Tibial nerve (tissue), 4 donors: ENCODE data around the gene TRABD2A. TPM values are rescaled to one million over a fixed set of nuclear protein-coding genes. Genes with fewer than 3 reads are reported as not detected.

Experiments used
- DNase-seq, 2 donors: peaks; one replicate each; pipeline ENCODE4 v3.0.0-alpha.2; 2019; ENCODE audit warnings: low spot score in 2 of 2
- H3K27ac ChIP-seq, 4 donors: fragments of 200-600 bp; sonication (generic) in 3 of 4; one replicate each; pipeline ENCODE4 v1.5.1; 2017 to 2019; ENCODE audit warnings: mild to moderate bottlenecking in 1 of 4
- H3K27me3 ChIP-seq, 2 donors: fragments of 200-600 bp; sonication (generic) in 1 of 2; one replicate each; pipeline versions ENCODE4 v1.5.1 to v1.6.0; 2017 to 2019
- H3K36me3 ChIP-seq, 3 donors: fragments of 200-600 bp; sonication (generic); one replicate each; pipeline ENCODE4 v1.5.1; 2018 to 2019
- H3K4me1 ChIP-seq, 4 donors: fragments of 200-600 bp; sonication (generic) in 3 of 4; one replicate each; pipeline ENCODE4 v1.5.1; 2017 to 2019
- H3K4me3 ChIP-seq, 4 donors: fragments of 200-600 bp; sonication (generic) in 3 of 4; one replicate each; pipeline ENCODE4 v1.5.1; 2017 to 2019; ENCODE audit warnings: mild to moderate bottlenecking in 1 of 4, moderate library complexity in 1 of 4
- H3K9me3 ChIP-seq, 4 donors: fragments of 200-600 bp; sonication (generic) in 3 of 4; one replicate each; pipeline ENCODE4 v1.5.1; 2017 to 2019
- CTCF ChIP-seq, 5 experiments: fragments of 200-600 bp in 3 of 5; fragments of 450-650 bp in 2 of 5; sonication (generic) in 3 of 5; IDR thresholded peaks; one replicate each; pipeline ENCODE4 v1.5.1; 2016 to 2019; ENCODE audit warnings: antibody characterized with exemption in 5 of 5, mild to moderate bottlenecking in 3 of 5, moderate library complexity in 2 of 5
- EP300 ChIP-seq, 2 donors: sonication (generic); formaldehyde crosslinking; IDR thresholded peaks; one replicate each; pipeline ENCODE4 v1.6.1; 2017; ENCODE audit warnings: antibody characterized with exemption in 2 of 2, mild to moderate bottlenecking in 1 of 2
- POLR2A ChIP-seq, 2 donors: fragments of 450-650 bp; IDR thresholded peaks; one replicate each; pipeline ENCODE4 v1.6.1; 2017; ENCODE audit warnings: antibody characterized with exemption in 2 of 2, mild to moderate bottlenecking in 2 of 2, moderate library complexity in 2 of 2
- WGBS, 2 donors: methylation state at CpG; one replicate each; pipeline ENCODE4 v1.1.5; 2018; 5-methylcytosine and 5-hydroxymethylcytosine counted together
- total RNA-seq, 4 donors: library from RNA; depleted of rRNA; stranded (reverse); fragments of >200 nt; gene quantifications; one replicate each; pipeline ENCODE4 v1.1.0, GENCODE V29; 2016

TRABD2A gene
- total RNA-seq, 4 donors from 2014 or later = 0.98 to 6.3 (median 1.7) TPM; not detected in 1

GRCh38 chr2:84851876-84852275 is 29.0 kb downstream of the TRABD2A start:
- no peaks in the 10 kb centered on the region for H3K27me3 ChIP-seq
- TF ChIP-seq EP300 (IDR thresholded peaks at IDR 0.05) (no peak), POLR2A (IDR thresholded peaks at IDR 0.05) (no peak)
- no peaks in the 10 kb centered on the region for H3K36me3 ChIP-seq
- peaks cover 0 to 4% (median 0%) of the 10 kb centered on the region in 4 donors for H3K9me3 ChIP-seq
- H3K4me3 ChIP-seq = no peak overlapping the region
- WGBS, 2 donors = 76 to 86% methylated on average over 3 of the region's 3 CpGs
- H3K27ac ChIP-seq = no peak overlapping the region
- peaks cover 0 to 3% (median 0%) of the 10 kb centered on the region in 4 donors for H3K4me1 ChIP-seq
- DNase-seq = no peak

GRCh38 chr2:84850471-84850870 is 30.4 kb downstream of the TRABD2A start:
- no peak overlapping the region for H3K27ac ChIP-seq
- no peak for DNase-seq
- no peaks in the 10 kb centered on the region for H3K36me3 ChIP-seq
- WGBS, 2 donors = 96 to 97% methylated on average over 4 of the region's 4 CpGs
- no peak overlapping the region for H3K4me3 ChIP-seq
- TF ChIP-seq EP300 (IDR thresholded peaks at IDR 0.05) = no peak
- peaks cover 0 to 4% (median 0%) of the 10 kb centered on the region in 4 donors for H3K9me3 ChIP-seq
- H3K27me3 ChIP-seq = no peaks in the 10 kb centered on the region
- peaks cover 0 to 11% (median 0%) of the 10 kb centered on the region in 4 donors for H3K4me1 ChIP-seq

- peaks cover 0 to 4% (median 0%) of the 10 kb centered on the region in 4 donors for H3K9me3 ChIP-seq
- H3K27ac ChIP-seq = no peak overlapping the region
- 86 to 87% methylated on average over 8 of the region's 8 CpGs for WGBS, 2 donors
- DNase-seq = no peak
- peaks cover 0 to 11% (median 0%) of the 10 kb centered on the region in 4 donors for H3K4me1 ChIP-seq
- no peaks in the 10 kb centered on the region for H3K27me3 ChIP-seq
- H3K36me3 ChIP-seq = no peaks in the 10 kb centered on the region
- TF ChIP-seq POLR2A (IDR thresholded peaks at IDR 0.05) = no peak
- no peak for TF ChIP-seq EP300 (IDR thresholded peaks at IDR 0.05)
- no peak for TF ChIP-seq CTCF (IDR thresholded peaks at IDR 0.05)
- no peak overlapping the region for H3K4me3 ChIP-seq
Measured at GRCh38 chr2:84849271-84849952, 31.5 kb downstream of the TRABD2A start.

GRCh38 chr2:84847326-84848050 is 33.4 kb downstream of the TRABD2A start:
- WGBS, 2 donors = 74 to 79% methylated on average over 5 of the region's 5 CpGs
- peak overlapping the region in 2 of 4 donors; percentile 58 to 68 for H3K27ac ChIP-seq
- TF ChIP-seq POLR2A (IDR thresholded peaks at IDR 0.05) (no peak), EP300 (IDR thresholded peaks at IDR 0.05) (no peak), CTCF (IDR thresholded peaks at IDR 0.05) (no peak)
- peaks cover 0 to 11% (median 0%) of the 10 kb centered on the region in 4 donors for H3K4me1 ChIP-seq
- no peaks in the 10 kb centered on the region for H3K9me3 ChIP-seq
- H3K36me3 ChIP-seq = no peaks in the 10 kb centered on the region
- no peaks in the 10 kb centered on the region for H3K27me3 ChIP-seq
- DNase-seq = no peak
- no peak overlapping the region for H3K4me3 ChIP-seq

- TF ChIP-seq CTCF (IDR thresholded peaks at IDR 0.05) (no peak), EP300 (IDR thresholded peaks at IDR 0.05) (no peak), POLR2A (IDR thresholded peaks at IDR 0.05) (no peak)
- 74 to 88% methylated on average over 1 to 2 of the region's 2 CpGs for WGBS, 2 donors
- Histone ChIP-seq H3K4me3 (no peak overlapping the region), H3K36me3 (no peaks in the 10 kb centered on the region), H3K9me3 (no peaks in the 10 kb centered on the region), H3K27ac (peak overlapping the region in 3 of 4 donors; percentile 54 to 68 (median 58)), H3K4me1 (peaks cover 0 to 11% (median 0%) of the 10 kb centered on the region in 4 donors), H3K27me3 (no peaks in the 10 kb centered on the region)
- DNase-seq = no peak
Measured at GRCh38 chr2:84846741-84847142, 34.1 kb downstream of the TRABD2A start.
